Measurements from ENCODE around the gene METTL23. TPM values are rescaled to one million over a fixed set of nuclear protein-coding genes. Genes with fewer than 3 reads are reported as not detected.
A peak's percentile ranks its signal among the peaks of the same experiment; 100 is the strongest.

METTL23 gene
- total and polyA plus RNA-seq, 2 experiments from 2014 or later, result 41.6 to 55.9 TPM

- H3F3A ChIP-seq (replicated peaks; ENCODE audit: low read depth), result peaks cover 31% of the 10 kb centered on the region
- peaks cover 32% of the 10 kb centered on the region for H3K36me3 ChIP-seq (ENCODE audit: insufficient read depth)
- peaks cover 26% of the 10 kb centered on the region for H3K4me1 Mint-ChIP-seq
- peak within 1 kb of the TSS; percentile 99 for H3K27ac ChIP-seq (ENCODE audit: low read depth)
- no peaks in the 10 kb centered on the region for H3K9me2 ChIP-seq (ENCODE audit: insufficient read depth)
- H3K9me3 Mint-ChIP-seq, result peaks cover 9% of the 10 kb centered on the region; the same call in 2 of the 3 replicates
- peaks cover 55% of the 10 kb centered on the region for H3K79me2 ChIP-seq (replicated peaks; ENCODE audit: insufficient read depth)
- peaks cover 12% of the 10 kb centered on the region; the same call in 1 of the 2 replicates for H3K4me1 ChIP-seq (ENCODE audit: insufficient read depth)
- peak within 1 kb of the TSS; percentile 97 for H3K4me3 ChIP-seq
- DNase-seq (ENCODE audit: low spot score) (peak; percentile 96), ATAC-seq (peak; percentile 78)
- H4K20me1 ChIP-seq (replicated peaks; ENCODE audit: insufficient read depth), result peaks cover 28% of the 10 kb centered on the region
- peak within 1 kb of the TSS; percentile 99 for H3K4me3 Mint-ChIP-seq
- H3K27ac Mint-ChIP-seq, result peak within 1 kb of the TSS; percentile 100
- no peaks in the 10 kb centered on the region for H3K27me3 ChIP-seq (ENCODE audit: insufficient read depth)
- peak within 1 kb of the TSS; percentile 73 for H2AFZ ChIP-seq
- TF ChIP-seq POLR2AphosphoS5 (IDR thresholded peaks at IDR 0.05; ENCODE audit: low read depth) (0 out of 2 replicates have a peak, but pooled peaks have one; percentile 43), CREB1 (CRISPR knock-in tag; IDR thresholded peaks at IDR 0.05; ENCODE audit: low read depth) (peak; percentile 82), ZNF462 (CRISPR knock-in tag; IDR thresholded peaks at IDR 0.05) (no peak), EZH2 (IDR thresholded peaks at IDR 0.05; ENCODE audit: low read depth, unreplicated experiment) (no peak), EZH2phosphoT487 (IDR thresholded peaks at IDR 0.05; ENCODE audit: unreplicated experiment) (no peak), ZNF114 (CRISPR knock-in tag; IDR thresholded peaks at IDR 0.05) (no peak), ETS1 (IDR thresholded peaks at IDR 0.05) (peak; percentile 71)
- peaks cover 54% of the 10 kb centered on the region for H3K36me3 Mint-ChIP-seq (ENCODE audit: low read depth)
- H3K27me3 Mint-ChIP-seq (ENCODE audit: insufficient read depth, low read depth, poor library complexity), result peaks cover 19% of the 10 kb centered on the region
- peak within 1 kb of the TSS; percentile 99 for H3K4me2 ChIP-seq
Observed at GRCh38 chr17:76737676-76738467, 11.2 kb downstream of the METTL23 start, which contains the start of gene MFSD11. TSS of gene MFSD11 (plus strand) at chr17:76738119. CDS start at chr17:76738353, 234 bp downstream.

All from GM23338 (cell line).